ENCODE measurements around the gene RNASE4. TPM values are rescaled to one million over a fixed set of nuclear protein-coding genes. Genes with fewer than 3 reads are reported as not detected.
A peak's percentile ranks its signal among the peaks of the same experiment; 100 is the strongest.
"Not testable (repeated sequence)": the region's sequence is repeated elsewhere in the genome, so short reads cannot be mapped to it uniquely, and the experiment has no call there.

RNASE4 gene
- total RNA-seq, 8 experiments from 2014 or later: 0.98 to 9.2 (median 2.0) TPM

DNA sequence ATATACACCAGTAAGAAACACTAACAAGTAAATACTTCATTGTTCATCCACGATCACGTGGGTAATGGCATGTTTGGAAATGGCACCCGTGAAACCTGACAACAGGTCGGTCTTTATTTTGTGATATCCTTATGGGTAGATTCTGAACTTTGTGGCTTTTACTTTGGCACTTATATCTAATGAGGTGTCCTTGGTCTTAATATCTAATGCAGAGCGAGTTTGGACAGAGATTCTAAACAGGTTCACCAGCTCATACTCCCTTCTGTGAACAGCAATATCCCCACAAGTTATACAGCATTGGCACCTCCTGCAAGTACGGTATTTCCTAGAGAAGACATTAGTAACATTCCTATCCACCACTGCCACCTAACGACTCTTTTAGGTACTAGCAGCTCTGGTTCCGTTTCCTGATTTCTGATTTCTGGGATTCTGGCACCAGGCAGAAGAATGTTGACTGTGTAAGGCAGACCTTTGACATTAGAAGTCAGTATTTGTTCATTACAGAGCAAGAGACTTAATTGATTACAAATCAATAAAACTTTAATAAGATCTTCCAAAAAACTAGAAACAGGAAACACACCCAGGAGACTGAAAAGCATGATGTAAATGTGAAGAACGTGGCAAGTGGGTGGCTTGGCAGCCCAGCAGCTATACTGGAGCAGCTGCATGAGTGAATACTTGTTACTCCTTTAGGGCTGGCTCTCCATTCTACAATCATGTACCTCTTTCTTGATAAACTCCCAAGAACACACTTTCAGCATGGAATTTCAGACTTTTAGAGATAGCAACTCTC lies 6.7 kb downstream of the RNASE4 start:
- no peak overlapping the region for H3K4me3 ChIP-seq
- in situ Hi-C loops (cut with MboI; ENCODE audit: low pct_unique_long_range_greater_than_20kb in 2 of 9, low sequenced_read_pairs in 9 of 9, unreplicated experiment in 9 of 9): loop anchor here in 5 of 9 experiments (10.0 to 25.0 kb wide), 3 partner anchors 164 to 354 kb away; partner anchors contain the start of genes CCNB1IP1 (in 2 of the 5) and PARP2 (in 2 of the 5)
- 0 to 55% (median 24%) methylated on average over 5 to 9 of the region's 9 CpGs; no CpG with 5 or more reads in 1 of the 10 experiments for WGBS, 10 experiments

GRCh38 chr14:20692116-20692751 lies 7.9 kb downstream of the RNASE4 start:
- ATAC-seq (replicated peaks in 6 of 8): no peak
- no peaks in the 10 kb centered on the region for H3K4me1 ChIP-seq (replicated peaks in 1 of 2)
- no peak overlapping the region for H3K27ac ChIP-seq
- no peak overlapping the region for H3K4me3 ChIP-seq
- in situ Hi-C loops (cut with MboI; ENCODE audit: low pct_unique_long_range_greater_than_20kb in 2 of 9, low sequenced_read_pairs in 9 of 9, unreplicated experiment in 9 of 9): loop anchor here in 5 of 9 experiments (10.0 to 25.0 kb wide), 3 partner anchors 163 to 355 kb away; partner anchors contain the start of genes CCNB1IP1 (in 2 of the 5) and PARP2 (in 2 of the 5)
- WGBS, 10 experiments: 30 to 100% (median 65%) methylated on average over 1 to 7 of the region's 7 CpGs

More for the DNA sequence above, 6.7 kb downstream of the RNASE4 start:
- peak; percentile 74 to 94 (median 81) for ATAC-seq (replicated peaks in 6 of 8)
- no peaks in the 10 kb centered on the region for H3K4me1 ChIP-seq (replicated peaks in 1 of 2)
- no peak overlapping the region for H3K27ac ChIP-seq

- in situ Hi-C loops (cut with MboI; ENCODE audit: low pct_unique_long_range_greater_than_20kb in 2 of 9, low sequenced_read_pairs in 9 of 9, unreplicated experiment in 9 of 9): loop anchor here in 5 of 9 experiments (10.0 to 25.0 kb wide), 3 partner anchors 158 to 359 kb away; partner anchors contain the start of genes CCNB1IP1 (in 2 of the 5) and PARP2 (in 2 of the 5)
- ATAC-seq (replicated peaks in 6 of 8): no peak
- Histone ChIP-seq H3K27ac (no peak overlapping the region), H3K4me1 (replicated peaks in 1 of 2) (no peaks in the 10 kb centered on the region), H3K4me3 (no peak overlapping the region)
- 33 to 100% (median 85%) methylated on average over 1 to 5 of the region's 5 CpGs; no CpG with 5 or more reads in 3 of the 10 experiments for WGBS, 10 experiments
These were observed 12.4 kb downstream of the RNASE4 start for GRCh38 chr14:20696764-20697163.

- in situ Hi-C loops (cut with MboI; ENCODE audit: low pct_unique_long_range_greater_than_20kb in 2 of 9, low sequenced_read_pairs in 9 of 9, unreplicated experiment in 9 of 9): loop anchor here in 5 of 9 experiments (10.0 to 25.0 kb wide), 3 partner anchors 157 to 360 kb away; partner anchors contain the start of genes CCNB1IP1 (in 2 of the 5) and PARP2 (in 2 of the 5)
- no peak overlapping the region for H3K27ac ChIP-seq
- peak; percentile 52 to 97 (median 78) for ATAC-seq (replicated peaks in 6 of 8)
- WGBS, 10 experiments: 10 to 100% (median 42%) methylated on average over 1 to 6 of the region's 6 CpGs; no CpG with 5 or more reads in 1 of the 10 experiments
- H3K4me1 ChIP-seq (replicated peaks in 1 of 2): no peaks in the 10 kb centered on the region
- no peak overlapping the region for H3K4me3 ChIP-seq
These were observed 13.1 kb downstream of the RNASE4 start for GRCh38 chr14:20697273-20698017.

DNA sequence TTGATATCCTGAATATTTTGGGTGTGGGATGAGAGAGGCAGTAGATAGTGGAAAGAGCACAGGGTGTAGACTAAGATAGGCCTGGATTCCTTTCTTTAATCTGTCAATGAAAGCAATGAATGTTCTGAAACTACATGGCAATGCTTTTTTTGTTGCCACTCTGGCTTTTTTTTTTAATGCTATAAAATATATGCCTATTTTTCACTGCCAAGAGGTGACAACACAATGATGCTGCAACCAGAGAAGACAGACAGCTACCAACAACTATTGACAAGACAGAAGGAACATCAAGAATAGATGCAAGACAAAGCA lies 13.6 kb downstream of the RNASE4 start:
- no peak overlapping the region for H3K27ac ChIP-seq
- no peaks in the 10 kb centered on the region for H3K4me1 ChIP-seq (replicated peaks in 1 of 2)
- no peak overlapping the region for H3K4me3 ChIP-seq
- no peak for ATAC-seq (replicated peaks in 6 of 8)
- in situ Hi-C loops (cut with MboI; ENCODE audit: low pct_unique_long_range_greater_than_20kb in 2 of 9, low sequenced_read_pairs in 9 of 9, unreplicated experiment in 9 of 9): loop anchor here in 5 of 9 experiments (10.0 to 25.0 kb wide), 3 partner anchors 157 to 361 kb away; partner anchors contain the start of genes CCNB1IP1 (in 2 of the 5) and PARP2 (in 2 of the 5)

DNA sequence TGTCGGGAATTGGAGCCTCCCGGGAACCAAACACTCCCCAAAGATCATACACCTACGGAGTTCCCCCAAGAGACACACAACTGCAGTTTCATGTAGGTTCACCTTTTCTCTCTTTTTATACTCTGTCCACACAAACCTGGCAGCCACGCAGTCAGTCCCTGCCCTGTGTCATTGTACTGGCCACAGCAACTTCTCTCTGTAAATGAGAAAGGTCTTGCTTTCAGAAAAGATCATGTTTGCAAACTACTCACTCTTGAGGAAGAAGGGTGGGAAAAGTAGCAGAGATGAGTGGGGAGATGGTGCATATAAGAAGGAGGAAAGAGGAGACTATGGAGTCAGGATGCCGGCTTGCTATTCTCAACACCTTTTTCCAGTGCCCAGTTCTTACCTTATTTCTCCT lies 14.6 kb downstream of the RNASE4 start:
- Histone ChIP-seq H3K4me1 (replicated peaks in 1 of 2) (no peaks in the 10 kb centered on the region), H3K4me3 (no peak overlapping the region), H3K27ac (no peak overlapping the region)
- no peak for ATAC-seq (replicated peaks in 6 of 8)
- 63 to 96% (median 82%) methylated on average over 1 to 5 of the region's 5 CpGs; no CpG with 5 or more reads in 2 of the 10 experiments for WGBS, 10 experiments
- in situ Hi-C loops (cut with MboI; ENCODE audit: low pct_unique_long_range_greater_than_20kb in 2 of 9, low sequenced_read_pairs in 9 of 9, unreplicated experiment in 9 of 9): loop anchor here in 5 of 9 experiments (10.0 to 25.0 kb wide), 3 partner anchors 156 to 362 kb away; partner anchors contain the start of genes CCNB1IP1 (in 2 of the 5) and PARP2 (in 2 of the 5)

GRCh38 chr14:20699931-20700330 lies 15.6 kb downstream of the RNASE4 start:
- ATAC-seq (replicated peaks in 6 of 8): no peak
- in situ Hi-C loops (cut with MboI; ENCODE audit: low pct_unique_long_range_greater_than_20kb in 2 of 9, low sequenced_read_pairs in 9 of 9, unreplicated experiment in 9 of 9): loop anchor here in 6 of 9 experiments (5.0 to 25.0 kb wide), 6 partner anchors 155 to 363 kb away; partner anchors contain the start of genes CCNB1IP1 (in 2 of the 6), PARP2 (in 2 of the 6) and RNASE2 (in 2 of the 6)
- H3K27ac ChIP-seq: no peak overlapping the region
- H3K4me3 ChIP-seq: no peak overlapping the region
- H3K4me1 ChIP-seq (replicated peaks in 1 of 2): no peaks in the 10 kb centered on the region

DNA sequence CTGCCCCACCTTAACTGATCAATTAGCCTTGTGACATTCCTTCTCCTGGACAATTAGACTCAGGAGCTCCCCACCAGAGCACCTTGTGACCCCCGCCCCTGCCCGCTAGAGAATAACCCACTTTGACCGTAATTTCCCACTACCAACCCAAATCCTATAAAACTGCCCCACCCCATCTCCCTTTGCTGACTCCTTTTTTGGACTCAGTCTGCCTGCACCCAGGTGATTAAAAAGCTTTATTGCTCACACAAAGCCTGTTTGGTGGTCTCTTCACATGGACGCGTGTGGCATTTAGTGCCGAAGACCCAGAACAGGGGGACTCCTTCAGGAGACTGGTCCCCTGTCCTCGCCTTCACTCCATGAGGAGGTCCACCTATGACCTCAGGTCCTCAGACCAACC lies 16.6 kb downstream of the RNASE4 start:
- 60 to 100% (median 83%) methylated on average over 1 to 6 of the region's 7 CpGs; no CpG with 5 or more reads in 7 of the 10 experiments for WGBS, 10 experiments
- in situ Hi-C loops (cut with MboI; ENCODE audit: low pct_unique_long_range_greater_than_20kb in 2 of 9, low sequenced_read_pairs in 9 of 9, unreplicated experiment in 9 of 9): loop anchor here in 4 of 9 experiments (5.0 to 25.0 kb wide), 3 partner anchors 156 to 261 kb away; partner anchors contain the start of gene RNASE2 (in 2 of the 4)
- not testable (repeated sequence) for ATAC-seq (replicated peaks in 6 of 8); H3K4me3 ChIP-seq; H3K27ac ChIP-seq; H3K4me1 ChIP-seq (replicated peaks in 1 of 2)

GRCh38 chr14:20706657-20707355 lies 22.4 kb downstream of the RNASE4 start:
- 0 to 80% (median 22%) methylated on average over 1 to 4 of the region's 4 CpGs for WGBS, 10 experiments
- Histone ChIP-seq H3K27ac (no peak overlapping the region), H3K4me3 (no peak overlapping the region), H3K4me1 (replicated peaks in 1 of 2) (no peaks in the 10 kb centered on the region)
- in situ Hi-C loops (cut with MboI; ENCODE audit: low pct_unique_long_range_greater_than_20kb in 2 of 9, low sequenced_read_pairs in 9 of 9, unreplicated experiment in 9 of 9): loop anchor here in 3 of 9 experiments (25.0 kb wide), 2 partner anchors 155 to 255 kb away; partner anchors contain the start of gene RNASE2 (in 2 of the 3)
- peak in 5 of 8 experiments; percentile 16 to 71 (median 34) for ATAC-seq (replicated peaks in 6 of 8)

DNA sequence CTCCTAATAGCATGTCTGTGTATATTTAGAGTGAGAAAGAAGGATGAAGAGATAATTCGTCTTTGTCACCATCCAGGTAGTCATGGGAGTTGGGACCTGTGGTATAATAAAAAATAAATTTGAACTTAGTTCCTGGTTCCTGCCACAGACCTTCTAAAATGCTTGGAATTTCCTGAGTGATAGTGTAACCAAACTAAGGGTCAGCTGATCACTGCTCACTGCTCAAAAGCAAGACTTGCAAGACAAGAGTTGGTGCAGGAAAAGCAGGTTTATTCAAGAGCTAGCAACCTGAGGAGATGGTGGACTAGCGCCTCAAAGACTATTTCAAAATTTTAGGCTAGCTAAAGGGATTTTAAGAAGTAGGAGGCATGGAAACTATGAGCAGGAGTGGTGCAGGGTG lies 23.3 kb downstream of the RNASE4 start:
- no peak for ATAC-seq (replicated peaks in 6 of 8)
- no peak overlapping the region for H3K4me3 ChIP-seq
- 0 to 100% (median 58%) methylated on average over 1 to 2 of the region's 2 CpGs; no CpG with 5 or more reads in 3 of the 10 experiments for WGBS, 10 experiments
- in situ Hi-C loops (cut with MboI; ENCODE audit: low pct_unique_long_range_greater_than_20kb in 2 of 9, low sequenced_read_pairs in 9 of 9, unreplicated experiment in 9 of 9): loop anchor here in 3 of 9 experiments (25.0 kb wide), 2 partner anchors 155 to 255 kb away; partner anchors contain the start of gene RNASE2 (in 2 of the 3)
- no peaks in the 10 kb centered on the region for H3K4me1 ChIP-seq (replicated peaks in 1 of 2)
- H3K27ac ChIP-seq: no peak overlapping the region

GRCh38 chr14:20711261-20711660 lies 26.9 kb downstream of the RNASE4 start:
- Histone ChIP-seq H3K27ac (no peak overlapping the region), H3K4me1 (replicated peaks in 1 of 2) (no peaks in the 10 kb centered on the region), H3K4me3 (no peak overlapping the region)
- in situ Hi-C loops (cut with MboI; ENCODE audit: low pct_unique_long_range_greater_than_20kb in 2 of 9, low sequenced_read_pairs in 9 of 9, unreplicated experiment in 9 of 9): loop anchor here in 3 of 9 experiments (25.0 kb wide), 2 partner anchors 151 to 251 kb away; partner anchors contain the start of gene RNASE2 (in 2 of the 3)
- WGBS, 10 experiments: 0 to 100% (median 53%) methylated on average over 1 to 4 of the region's 4 CpGs
- ATAC-seq (replicated peaks in 6 of 8): no peak
